GM10847 (cell line): Measurements from ENCODE around the gene RAB4B.

ENCODE experiments used
- POLR2A ChIP-seq: IDR thresholded peaks from 2 replicates; pipeline ENCODE4 v1.6.1; 2011; ENCODE audit not compliant: insufficient read length; ENCODE audit errors: extremely low read depth

The RAB4B gene

DNA sequence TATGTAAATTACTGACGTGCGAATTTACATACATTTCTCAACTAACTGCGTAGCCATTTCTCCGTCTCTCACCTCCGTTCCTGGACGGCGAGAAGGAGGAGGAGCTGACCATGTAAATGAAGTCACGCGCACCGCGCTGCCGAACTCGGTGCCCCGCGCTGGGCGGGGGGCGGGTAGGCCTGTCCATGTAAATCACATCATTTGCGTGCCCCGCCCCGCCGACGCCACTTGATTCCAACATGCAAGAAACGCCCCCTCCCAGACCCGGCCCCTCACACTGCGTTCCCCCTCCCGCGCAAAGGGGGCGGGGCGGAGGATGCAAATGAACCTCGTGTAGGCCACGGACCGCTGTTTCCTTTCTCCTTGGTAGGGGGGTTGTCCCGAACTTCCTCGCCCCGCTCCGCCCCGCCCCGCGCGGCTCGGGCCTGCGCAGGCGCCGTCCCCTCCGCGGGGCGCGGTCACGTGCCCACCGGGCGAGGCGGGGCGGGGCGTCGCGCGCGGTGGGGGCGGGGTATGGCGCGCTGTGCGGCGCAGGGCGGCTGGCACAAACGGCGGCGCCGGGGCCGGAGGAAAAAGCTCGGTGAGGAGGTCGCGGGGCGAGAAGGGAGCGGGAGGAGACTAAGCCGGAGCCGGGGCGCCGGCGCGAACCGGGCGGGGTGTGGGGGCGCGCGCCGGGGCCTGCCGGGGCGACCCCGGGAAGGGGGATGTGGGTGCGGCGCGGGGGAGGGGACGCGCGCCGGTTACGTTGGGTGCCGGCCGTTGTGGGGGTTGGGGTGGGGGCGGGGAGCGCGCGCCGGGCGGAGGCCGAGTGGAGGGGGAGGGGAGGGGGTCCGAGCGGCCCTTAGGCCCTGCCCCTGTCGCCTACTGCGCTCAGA is 20.9 kb downstream of the RAB4B start, which contains the start of gene EGLN2:
Gene EGLN2, plus strand, starts transcription at position 509 of the 875 bp plus-strand sequence. CDS start 1,382 bp downstream, outside the sequence.
- TF ChIP-seq POLR2A = peak; percentile 66

DNA sequence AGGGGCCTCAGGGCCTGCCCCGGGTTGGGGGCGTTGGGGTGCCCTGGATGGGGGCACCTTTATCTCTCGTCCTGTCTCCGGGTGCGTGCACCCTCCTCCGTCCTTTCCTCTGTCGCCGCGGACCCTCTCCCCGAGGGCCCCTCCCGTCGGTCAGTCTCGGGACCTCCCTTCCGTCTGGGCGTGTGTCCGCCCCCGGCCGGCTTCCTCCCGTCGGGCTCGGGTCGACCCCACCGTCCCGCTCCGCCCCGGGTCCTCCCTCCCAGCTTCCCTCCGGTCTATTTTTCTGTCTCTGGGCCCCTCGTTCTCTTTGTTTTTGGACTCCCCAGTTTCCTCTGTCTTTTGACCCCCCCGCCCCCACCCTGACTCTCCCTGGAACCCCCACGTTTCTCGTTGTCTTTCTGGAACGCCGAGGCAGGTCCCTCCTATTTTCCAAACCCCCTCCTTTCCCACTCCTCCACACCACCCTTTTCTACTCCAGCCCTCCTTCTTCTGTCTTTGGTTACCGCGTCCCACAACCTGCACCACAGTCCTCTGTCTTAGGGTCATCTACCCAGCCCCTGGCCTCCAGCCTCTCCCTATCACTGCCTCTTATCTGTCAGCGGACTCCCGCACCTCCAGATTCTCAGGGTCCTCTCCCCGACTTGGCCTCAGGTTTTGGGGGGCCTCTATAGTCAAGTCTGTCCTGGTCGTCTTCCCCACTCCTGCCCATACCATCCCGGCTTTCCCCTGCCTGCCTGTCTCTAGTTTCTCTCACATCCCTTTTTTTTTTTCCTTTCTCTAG is 21.7 kb downstream of the RAB4B start:
- TF ChIP-seq POLR2A = no peak

DNA sequence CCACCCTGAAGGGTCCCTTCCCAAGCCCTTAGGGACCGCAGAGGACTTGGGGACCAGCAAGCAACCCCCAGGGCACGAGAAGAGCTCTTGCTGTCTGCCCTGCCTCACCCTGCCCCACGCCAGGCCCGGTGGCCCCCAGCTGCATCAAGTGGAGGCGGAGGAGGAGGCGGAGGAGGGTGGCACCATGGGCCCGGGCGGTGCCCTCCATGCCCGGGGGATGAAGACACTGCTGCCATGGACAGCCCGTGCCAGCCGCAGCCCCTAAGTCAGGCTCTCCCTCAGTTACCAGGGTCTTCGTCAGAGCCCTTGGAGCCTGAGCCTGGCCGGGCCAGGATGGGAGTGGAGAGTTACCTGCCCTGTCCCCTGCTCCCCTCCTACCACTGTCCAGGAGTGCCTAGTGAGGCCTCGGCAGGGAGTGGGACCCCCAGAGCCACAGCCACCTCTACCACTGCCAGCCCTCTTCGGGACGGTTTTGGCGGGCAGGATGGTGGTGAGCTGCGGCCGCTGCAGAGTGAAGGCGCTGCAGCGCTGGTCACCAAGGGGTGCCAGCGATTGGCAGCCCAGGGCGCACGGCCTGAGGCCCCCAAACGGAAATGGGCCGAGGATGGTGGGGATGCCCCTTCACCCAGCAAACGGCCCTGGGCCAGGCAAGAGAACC is 22.4 kb downstream of the RAB4B start:
- no peak for TF ChIP-seq POLR2A

DNA sequence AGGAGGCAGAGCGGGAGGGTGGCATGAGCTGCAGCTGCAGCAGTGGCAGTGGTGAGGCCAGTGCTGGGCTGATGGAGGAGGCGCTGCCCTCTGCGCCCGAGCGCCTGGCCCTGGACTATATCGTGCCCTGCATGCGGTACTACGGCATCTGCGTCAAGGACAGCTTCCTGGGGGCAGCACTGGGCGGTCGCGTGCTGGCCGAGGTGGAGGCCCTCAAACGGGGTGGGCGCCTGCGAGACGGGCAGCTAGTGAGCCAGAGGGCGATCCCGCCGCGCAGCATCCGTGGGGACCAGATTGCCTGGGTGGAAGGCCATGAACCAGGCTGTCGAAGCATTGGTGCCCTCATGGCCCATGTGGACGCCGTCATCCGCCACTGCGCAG is 22.9 kb downstream of the RAB4B start:
- no peak for TF ChIP-seq POLR2A

DNA sequence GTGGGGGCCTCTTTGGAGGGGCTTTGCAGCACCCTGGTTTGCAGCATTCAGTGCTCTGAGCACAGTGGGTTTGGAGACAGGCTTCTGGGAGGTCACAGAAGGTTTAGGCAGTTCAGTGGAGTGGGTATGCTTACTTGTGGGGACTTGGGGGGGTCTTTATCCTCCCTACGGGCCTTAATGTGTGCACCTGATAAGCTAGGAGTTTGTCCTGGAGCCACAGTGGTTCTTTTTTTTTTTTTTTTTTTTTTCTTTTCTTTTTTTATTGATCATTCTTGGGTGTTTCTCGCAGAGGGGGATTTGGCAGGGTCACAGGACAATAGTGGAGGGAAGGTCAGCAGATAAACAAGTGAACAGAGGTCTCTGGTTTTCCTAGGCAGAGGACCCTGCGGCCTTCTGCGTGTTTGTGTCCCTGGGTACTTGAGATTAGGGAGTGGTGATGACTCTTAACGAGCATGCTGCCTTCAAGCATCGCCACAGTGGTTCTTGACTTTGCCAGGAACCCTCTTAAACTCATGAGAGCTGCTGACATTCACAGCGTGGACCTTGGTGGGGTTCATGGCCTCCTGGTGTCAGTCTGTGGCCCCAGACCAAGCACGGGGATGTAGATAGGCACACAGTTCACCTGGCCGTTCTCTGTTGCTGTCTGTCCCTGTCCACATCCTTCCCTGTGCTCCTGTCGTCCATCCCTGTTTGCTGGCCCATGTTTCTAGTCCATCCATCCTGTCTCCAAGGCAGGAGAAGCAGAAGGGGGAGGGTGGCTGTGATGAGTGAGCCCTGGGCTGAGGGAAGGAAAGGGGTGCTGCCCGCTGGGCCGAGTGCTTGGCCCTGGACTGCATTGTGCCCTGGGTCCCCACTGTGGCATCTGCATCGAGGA is 23.6 kb downstream of the RAB4B start:
- TF ChIP-seq POLR2A = no peak

DNA sequence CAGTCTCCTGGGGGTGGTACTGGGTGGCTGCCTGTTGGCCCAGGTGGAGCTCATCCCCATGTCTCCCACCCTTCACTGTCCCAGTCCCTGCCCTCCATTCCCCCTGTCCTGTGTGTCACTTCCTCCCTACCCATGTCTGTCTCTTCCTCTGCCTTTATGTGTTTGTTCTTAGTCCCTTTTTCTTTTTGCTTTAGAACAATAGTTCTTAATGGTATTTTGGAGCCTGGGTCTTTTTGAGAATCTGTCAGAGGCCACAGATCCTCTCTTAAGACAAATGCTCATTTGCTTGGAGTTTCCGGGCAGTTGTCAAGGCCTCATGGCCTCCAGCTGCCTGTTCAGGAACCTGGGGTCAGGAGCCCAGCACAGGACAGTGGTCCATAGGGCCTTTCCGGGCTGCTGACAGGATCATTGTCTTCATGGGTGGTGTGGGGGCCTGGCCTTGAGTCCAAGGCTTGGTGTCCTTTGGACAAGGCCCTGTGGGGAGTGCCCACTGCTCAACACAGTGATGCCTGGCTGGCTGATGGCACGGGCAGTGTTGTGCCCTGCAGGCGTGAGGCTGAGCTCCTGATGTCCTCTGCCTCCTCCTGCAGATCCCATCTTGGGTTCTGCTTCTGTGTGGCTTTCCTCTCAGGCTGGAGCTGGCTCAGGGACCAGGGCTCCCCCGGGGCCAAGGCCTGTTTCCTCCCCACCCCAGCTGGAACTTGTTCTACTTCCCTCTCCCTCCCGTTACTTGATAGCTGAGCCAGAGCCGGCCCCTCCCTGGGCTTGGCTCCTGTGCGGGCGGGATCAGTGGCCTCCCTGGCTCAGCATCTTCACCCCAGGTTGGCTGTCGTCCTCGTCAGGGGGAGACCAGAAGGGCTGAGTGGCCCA is 24.5 kb downstream of the RAB4B start:
- TF ChIP-seq POLR2A = no peak

DNA sequence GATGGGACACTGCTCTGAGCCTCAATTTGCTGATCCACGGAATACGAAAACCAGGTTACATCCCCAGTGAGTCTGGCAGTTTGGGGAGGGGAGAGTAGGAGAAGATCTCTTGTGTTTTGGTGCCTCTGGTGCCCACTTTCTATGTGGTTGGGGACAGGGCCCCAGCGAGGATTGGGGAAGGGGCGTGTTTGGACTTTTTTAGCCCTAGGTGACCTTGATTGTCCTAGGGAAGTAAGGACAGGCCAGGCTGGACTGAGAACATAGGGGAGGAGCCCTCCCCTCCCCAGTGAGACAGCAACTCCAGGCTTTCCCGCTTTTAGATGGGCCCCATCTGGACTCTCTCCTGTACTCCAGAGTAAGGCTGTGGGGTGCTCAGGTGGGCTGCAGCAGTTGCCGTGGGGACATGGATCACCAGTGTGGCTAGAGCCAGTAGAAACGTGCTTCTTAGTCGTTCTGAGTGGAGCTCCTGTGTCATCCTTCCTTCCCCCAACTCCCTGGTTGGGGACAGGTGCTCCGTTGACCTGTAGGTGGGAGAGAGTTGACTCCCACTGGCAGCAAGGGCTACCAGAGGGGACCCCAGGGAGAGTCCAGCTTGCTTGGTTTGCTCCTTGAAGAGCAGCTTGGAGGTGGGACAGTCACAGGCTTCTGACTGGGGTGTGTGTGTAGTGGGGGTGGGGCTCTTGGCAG is 25.3 kb downstream of the RAB4B start:
- no peak for TF ChIP-seq POLR2A

DNA sequence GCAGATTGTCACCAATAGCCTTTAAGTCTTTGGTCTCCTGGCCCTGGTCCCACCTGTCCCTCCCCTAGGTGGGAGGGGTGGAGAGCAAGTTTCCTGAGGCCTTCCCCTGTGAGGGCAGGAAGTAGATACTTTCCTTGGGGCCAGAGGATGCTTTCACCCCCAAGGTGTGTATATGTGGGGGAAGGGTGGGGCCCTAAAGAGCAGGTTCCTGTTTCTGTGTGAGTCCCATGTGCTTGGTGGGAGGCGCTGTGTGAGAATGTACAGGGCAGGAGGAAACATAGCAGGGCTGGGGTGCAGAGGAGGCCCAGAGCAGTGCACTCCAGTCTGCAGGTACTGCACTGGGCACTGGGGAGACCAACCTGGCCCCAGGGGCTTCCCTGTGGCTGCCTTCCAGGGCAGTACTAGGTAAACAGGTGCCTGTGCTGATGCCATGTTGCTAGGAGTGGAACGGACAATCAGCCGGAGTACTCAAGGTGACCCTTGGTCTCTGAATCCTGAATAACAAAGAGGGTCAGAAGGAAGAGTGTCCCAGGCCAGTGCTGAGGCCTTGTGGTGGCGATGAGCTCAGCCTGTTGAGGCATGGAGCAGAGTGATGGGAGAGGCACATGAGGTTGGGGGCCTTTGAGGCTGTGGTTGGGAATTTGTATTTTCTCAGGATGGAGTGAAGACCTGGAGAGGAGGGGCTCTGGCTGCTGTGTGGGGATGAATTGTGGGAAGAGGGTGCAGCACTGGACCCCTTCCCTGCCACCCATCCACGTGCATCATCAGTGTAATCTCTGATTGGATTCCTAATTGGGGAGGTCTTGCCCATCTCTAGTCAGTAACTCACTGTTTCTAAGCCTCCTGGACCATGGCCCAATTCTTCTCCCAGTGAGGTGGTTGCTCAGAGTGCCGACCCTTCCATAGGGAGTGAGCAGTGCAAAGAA is 26.1 kb downstream of the RAB4B start:
- no peak for TF ChIP-seq POLR2A

DNA sequence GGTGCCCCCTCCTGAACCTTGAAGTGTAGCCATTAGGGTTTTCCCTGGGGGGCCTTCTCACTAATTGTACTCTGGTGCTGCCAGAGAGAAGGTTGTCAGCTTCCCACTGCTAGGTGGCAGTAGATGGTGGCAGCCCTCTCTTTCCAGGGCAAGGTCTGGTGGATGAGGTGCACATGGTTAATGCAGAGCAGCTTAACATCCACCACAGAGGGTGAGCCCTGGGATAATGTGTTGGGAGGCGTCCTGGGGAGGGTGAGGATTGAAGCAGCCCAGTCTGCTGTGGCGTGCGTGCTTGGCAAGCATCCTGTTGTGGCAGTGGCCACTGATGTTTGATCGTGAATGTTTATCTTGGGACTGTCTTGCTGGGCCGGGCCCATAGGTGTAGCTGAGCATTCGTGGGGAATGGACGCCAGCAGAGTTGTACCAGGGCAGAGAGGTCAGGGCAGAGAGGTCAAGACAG is 26.8 kb downstream of the RAB4B start:
- TF ChIP-seq POLR2A = no peak

DNA sequence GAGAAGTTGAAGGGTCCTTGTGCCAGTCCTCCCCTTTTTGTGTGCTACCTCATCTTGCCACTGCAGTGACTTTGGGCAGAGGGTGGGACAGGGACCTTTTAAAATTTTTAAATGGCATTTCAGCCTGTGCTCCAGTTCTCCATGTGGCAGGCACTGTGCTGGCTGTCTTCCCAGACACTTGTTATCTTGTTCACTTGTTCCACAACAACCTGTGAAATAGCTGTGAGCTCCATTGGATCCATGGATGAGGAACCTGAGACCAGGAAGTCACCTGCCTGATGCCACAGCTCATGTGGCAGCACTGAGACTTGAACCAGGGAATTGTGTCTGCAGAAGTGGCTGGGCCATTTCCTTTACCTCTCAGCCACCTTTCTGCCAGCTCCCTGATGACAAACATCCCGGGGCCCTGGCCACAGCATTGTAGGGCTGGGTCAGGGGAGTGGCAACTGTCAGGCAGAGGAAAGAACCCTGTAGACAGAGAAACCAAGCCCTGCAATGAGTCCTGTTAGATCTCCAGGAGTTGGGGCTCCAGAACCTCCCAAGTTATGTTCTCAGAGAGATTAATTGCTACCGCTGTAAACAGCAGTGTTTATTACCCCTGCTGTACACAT is 27.3 kb downstream of the RAB4B start:
- no peak for TF ChIP-seq POLR2A

DNA sequence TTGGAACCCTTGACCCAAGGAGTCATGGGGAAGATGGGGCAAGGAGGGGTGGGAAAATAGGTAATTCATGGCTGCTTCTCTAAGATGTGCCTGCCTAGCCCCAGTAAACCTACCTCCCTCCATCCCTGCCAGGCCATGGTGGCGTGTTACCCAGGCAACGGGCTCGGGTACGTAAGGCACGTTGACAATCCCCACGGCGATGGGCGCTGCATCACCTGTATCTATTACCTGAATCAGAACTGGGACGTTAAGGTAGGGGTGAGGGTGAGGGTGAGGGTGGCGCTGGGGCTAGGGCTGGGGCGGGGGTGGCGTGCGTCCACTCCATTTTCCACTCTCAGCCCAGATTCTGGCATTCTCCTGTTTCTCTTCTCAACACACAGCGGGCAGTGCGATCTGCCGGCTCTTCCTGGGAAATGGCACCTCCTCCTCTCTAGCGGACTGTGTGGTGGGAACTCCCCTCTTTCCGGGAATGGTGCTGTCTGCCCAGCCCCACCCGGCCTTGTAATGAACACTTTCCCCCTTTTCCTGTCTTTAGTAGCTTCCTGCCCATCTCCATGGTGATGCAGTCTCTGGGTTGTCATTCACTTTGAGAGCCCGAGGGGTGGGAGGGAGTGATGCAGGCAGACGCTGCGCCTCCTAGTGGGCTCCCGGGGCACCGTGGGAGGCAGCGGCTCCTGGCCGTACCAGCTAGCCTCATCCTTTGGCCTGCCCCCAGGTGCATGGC is 28.5 kb downstream of the RAB4B start:
- TF ChIP-seq POLR2A = no peak
